ENCODE results near the gene DZIP1L.
A peak's percentile ranks its signal among the peaks of the same experiment; 100 is the strongest.

DZIP1L gene

DNA sequence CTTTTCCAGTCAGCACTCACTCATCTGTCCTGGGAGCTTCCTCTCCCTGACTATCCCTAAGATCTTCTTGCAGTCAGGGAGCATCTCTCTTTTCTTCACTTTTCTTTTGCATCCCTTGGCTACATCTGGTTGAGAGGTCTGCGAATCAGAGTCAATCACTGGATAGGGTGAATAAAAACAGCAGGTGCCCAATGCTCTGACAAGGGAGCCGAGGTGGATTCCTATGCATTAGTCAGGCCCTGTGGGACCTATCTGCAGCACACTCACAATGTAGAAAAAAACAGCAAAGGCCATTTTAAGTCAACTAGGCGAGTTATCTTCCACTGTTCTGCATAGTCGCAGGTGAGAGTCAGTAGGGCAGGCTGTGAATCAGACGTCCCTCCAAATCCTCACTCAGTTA is 35.5 kb downstream of the DZIP1L start:
- Mint-ChIP-seq H3K27me3 (ENCODE audit: low read depth, poor library complexity) (no peaks in the 10 kb centered on the region), H3K4me3 (no peak overlapping the region), H3K4me1 (peaks cover 20% of the 10 kb centered on the region), H3K9me3 (peaks cover 10% of the 10 kb centered on the region), H3K36me3 (ENCODE audit: low read depth) (peaks cover 66% of the 10 kb centered on the region), H3K27ac (no peak overlapping the region)
- no peak for DNase-seq
- TF ChIP-seq, protein P1, sequence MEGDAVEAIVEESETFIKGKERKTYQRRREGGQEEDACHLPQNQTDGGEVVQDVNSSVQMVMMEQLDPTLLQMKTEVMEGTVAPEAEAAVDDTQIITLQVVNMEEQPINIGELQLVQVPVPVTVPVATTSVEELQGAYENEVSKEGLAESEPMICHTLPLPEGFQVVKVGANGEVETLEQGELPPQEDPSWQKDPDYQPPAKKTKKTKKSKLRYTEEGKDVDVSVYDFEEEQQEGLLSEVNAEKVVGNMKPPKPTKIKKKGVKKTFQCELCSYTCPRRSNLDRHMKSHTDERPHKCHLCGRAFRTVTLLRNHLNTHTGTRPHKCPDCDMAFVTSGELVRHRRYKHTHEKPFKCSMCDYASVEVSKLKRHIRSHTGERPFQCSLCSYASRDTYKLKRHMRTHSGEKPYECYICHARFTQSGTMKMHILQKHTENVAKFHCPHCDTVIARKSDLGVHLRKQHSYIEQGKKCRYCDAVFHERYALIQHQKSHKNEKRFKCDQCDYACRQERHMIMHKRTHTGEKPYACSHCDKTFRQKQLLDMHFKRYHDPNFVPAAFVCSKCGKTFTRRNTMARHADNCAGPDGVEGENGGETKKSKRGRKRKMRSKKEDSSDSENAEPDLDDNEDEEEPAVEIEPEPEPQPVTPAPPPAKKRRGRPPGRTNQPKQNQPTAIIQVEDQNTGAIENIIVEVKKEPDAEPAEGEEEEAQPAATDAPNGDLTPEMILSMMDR (IDR thresholded peaks at IDR 0.05) = no peak

DNA sequence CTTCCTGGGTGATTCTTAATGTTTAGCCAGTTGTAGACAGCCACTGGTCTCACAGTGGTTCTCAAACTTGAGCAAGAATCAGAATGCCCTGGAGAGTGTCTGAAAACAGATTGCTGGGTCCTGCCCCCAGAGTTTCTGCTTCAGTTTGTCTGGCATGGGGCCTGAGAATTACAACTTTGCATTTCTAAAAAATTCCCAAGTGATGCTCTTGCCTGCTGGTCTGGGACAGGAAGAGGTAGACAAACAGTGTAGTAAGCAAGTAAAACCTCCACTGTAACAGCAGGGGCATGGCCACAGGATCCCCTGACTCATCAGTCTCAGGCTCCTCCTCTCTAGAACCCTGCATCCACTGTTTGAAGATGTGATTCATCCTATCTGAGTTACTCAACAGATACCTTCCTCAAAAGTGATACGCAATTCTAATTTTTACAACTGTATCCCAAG is 36.5 kb downstream of the DZIP1L start:
- DNase-seq = no peak
- Mint-ChIP-seq H3K4me1 (peaks cover 20% of the 10 kb centered on the region), H3K36me3 (ENCODE audit: low read depth) (peaks cover 65% of the 10 kb centered on the region), H3K9me3 (peaks cover 12% of the 10 kb centered on the region), H3K27me3 (ENCODE audit: low read depth, poor library complexity) (no peaks in the 10 kb centered on the region), H3K27ac (no peak overlapping the region), H3K4me3 (no peak overlapping the region)
- TF ChIP-seq, protein P1 (IDR thresholded peaks at IDR 0.05) = no peak

DNA sequence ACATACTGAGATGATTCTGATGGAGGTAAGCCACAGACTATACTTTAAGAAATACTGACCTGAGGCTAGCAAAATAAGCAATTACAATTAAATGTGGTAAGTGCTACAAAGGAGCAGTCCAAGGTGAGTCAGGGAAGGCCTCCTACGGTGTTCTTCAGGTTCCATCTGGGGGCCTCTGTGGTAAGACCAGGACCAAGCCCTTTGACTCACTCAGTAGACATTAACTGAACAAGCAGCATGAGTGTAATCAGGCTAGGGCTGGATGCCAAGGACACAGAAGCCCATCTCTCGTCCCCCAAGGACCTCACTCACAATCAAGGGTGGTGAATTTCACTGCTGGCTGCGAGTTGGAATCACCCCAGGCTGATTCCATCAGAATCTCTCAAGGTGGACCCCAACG is 37.3 kb downstream of the DZIP1L start:
- Mint-ChIP-seq H3K9me3 (peaks cover 17% of the 10 kb centered on the region), H3K4me3 (no peak overlapping the region), H3K4me1 (peaks cover 18% of the 10 kb centered on the region), H3K36me3 (ENCODE audit: low read depth) (peaks cover 65% of the 10 kb centered on the region), H3K27me3 (ENCODE audit: low read depth, poor library complexity) (no peaks in the 10 kb centered on the region), H3K27ac (no peak overlapping the region)
- TF ChIP-seq, protein P1 (IDR thresholded peaks at IDR 0.05) = no peak
- DNase-seq = no peak

DNA sequence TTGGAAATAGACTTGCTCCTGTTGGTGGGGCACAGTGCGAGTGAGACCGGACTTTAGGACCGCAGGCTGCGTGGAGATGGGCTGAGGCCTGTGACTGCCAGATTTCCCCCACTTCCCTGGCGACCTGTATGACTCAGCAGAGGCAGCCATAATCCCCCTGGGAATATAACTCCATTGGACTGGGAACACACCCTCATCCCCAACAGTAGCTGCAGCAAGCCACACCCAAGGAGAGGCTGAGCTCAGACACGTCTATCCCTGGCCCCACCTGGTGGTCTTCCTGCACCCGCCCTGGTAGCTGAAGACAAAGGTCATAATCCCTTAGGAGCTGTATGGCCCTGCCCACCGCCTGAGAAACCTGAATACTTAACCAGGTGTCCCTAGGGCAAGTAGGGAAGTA is 42.6 kb downstream of the DZIP1L start:
- Mint-ChIP-seq H3K27me3 (ENCODE audit: low read depth, poor library complexity) (no peaks in the 10 kb centered on the region), H3K36me3 (ENCODE audit: low read depth) (peaks cover 50% of the 10 kb centered on the region), H3K9me3 (peaks cover 17% of the 10 kb centered on the region), H3K27ac (no peak overlapping the region), H3K4me1 (no peaks in the 10 kb centered on the region), H3K4me3 (no peak overlapping the region)
- DNase-seq = no peak
- TF ChIP-seq, protein P1 (IDR thresholded peaks at IDR 0.05) = no peak

DNA sequence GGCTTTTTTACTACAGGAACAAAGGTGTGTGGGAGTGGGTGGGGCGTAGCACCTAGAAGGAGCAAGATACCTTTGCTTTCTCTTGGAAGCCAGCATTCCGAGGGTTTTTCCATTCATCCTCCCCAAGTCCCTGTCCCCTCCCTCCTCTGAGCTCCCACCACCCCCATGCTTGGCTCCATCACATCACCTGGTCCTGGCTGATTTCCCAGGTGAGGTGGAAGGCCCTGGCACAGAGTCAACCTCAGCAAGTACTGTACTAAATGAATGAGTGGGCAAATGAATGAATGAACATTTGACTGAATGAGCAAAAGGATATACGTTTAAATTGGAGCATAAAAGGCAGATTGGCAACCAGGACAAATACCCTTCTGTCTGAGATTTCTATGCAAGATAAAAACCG is 45.4 kb downstream of the DZIP1L start:
- H3K27me3 Mint-ChIP-seq (ENCODE audit: low read depth, poor library complexity) = no peaks in the 10 kb centered on the region
- peaks cover 30% of the 10 kb centered on the region for H3K36me3 Mint-ChIP-seq (ENCODE audit: low read depth)
- no peak overlapping the region for H3K4me3 Mint-ChIP-seq
- DNase-seq = no peak
- no peak overlapping the region for H3K27ac Mint-ChIP-seq
- H3K4me1 Mint-ChIP-seq = no peaks in the 10 kb centered on the region
- H3K9me3 Mint-ChIP-seq = peaks cover 11% of the 10 kb centered on the region
- TF ChIP-seq, protein P1 (IDR thresholded peaks at IDR 0.05) = no peak

DNA sequence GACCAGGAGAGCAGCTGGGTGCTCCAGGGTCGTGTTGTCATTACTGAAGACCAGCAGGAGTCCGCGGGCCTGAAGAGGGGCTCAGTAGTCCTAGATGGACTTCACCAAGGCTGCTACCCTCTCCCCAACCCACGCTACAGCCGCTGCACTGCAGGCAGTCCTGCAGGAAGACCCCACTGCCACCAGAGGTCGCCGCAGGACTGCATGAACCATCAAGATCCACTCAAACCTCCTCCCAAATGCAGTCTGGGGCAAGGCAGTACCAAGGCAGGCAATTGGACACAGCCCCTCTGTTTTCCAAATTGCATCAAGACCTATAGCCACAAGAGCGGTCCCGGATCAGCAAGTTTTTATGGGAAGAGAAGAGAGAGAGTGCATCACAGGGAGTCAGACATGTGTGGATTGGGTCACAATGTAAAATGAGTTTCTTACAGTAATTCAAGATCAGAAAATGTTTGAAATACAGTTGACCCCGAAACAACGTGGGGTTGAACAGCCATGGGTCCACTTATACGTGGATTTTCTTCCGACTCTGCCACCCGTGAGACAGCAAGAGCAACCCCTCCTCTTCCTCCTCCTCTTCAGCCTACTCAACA is 46.7 kb downstream of the DZIP1L start:
- Mint-ChIP-seq H3K4me3 (no peak overlapping the region), H3K27me3 (ENCODE audit: low read depth, poor library complexity) (no peaks in the 10 kb centered on the region), H3K4me1 (no peaks in the 10 kb centered on the region), H3K36me3 (ENCODE audit: low read depth) (peaks cover 23% of the 10 kb centered on the region), H3K27ac (peak overlapping the region; percentile 60), H3K9me3 (peaks cover 3% of the 10 kb centered on the region)
- TF ChIP-seq, protein P1 (IDR thresholded peaks at IDR 0.05) = peak; percentile 99
- peak; percentile 85 for DNase-seq

All from nephron progenitor cell (in vitro differentiated cells).